ENCODE data around the gene TSC2. TPM values are rescaled to one million over a fixed set of nuclear protein-coding genes. Genes with fewer than 3 reads are reported as not detected.
A peak's percentile ranks its signal among the peaks of the same experiment; 100 is the strongest.

The TSC2 gene
- total and polyA plus RNA-seq, 9 of the 15 experiments (the other 6 are each of a cell fraction or from before 2014, with no cell fraction given) = 1.3 to 68.1 (median 16.6) TPM

DNA sequence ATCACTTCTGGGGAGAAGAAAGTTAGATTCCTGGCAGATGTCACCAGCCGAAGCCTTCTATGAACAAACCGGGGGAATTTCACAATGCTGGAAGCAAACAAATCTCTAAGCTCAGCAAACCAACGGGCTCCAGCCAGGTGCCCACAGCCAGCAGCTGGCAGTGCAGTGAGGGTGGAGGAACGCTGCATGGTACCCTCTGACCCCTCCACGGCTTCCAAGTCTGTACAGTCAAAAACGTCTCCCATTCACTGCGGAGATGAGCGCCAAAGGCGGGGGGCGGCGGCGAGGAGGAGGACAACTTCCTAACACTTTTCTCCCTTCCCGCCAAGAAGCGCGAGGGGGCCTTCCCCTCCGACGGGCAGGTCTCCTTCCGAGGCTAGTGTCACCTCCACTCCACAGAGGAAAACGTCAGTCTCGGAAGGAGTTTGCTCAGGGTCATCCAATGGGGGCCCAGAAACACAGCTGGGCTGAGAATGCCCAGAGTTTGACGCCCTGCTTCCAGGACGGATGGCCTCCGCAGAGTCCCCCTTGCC is 39.1 kb upstream of the TSC2 start (continued):
- 0 out of 2 replicates have a peak, but pooled peaks have one; percentile 50 for TF ChIP-seq ZNF431 (CRISPR knock-in tag; IDR thresholded peaks at IDR 0.05)
- no peak for TF ChIP-seq COPS2 (conservative IDR thresholded peaks at IDR 0.05)
- TF ChIP-seq ZNF778 (CRISPR knock-in tag; IDR thresholded peaks at IDR 0.05) = no peak
- TF ChIP-seq, protein P1, sequence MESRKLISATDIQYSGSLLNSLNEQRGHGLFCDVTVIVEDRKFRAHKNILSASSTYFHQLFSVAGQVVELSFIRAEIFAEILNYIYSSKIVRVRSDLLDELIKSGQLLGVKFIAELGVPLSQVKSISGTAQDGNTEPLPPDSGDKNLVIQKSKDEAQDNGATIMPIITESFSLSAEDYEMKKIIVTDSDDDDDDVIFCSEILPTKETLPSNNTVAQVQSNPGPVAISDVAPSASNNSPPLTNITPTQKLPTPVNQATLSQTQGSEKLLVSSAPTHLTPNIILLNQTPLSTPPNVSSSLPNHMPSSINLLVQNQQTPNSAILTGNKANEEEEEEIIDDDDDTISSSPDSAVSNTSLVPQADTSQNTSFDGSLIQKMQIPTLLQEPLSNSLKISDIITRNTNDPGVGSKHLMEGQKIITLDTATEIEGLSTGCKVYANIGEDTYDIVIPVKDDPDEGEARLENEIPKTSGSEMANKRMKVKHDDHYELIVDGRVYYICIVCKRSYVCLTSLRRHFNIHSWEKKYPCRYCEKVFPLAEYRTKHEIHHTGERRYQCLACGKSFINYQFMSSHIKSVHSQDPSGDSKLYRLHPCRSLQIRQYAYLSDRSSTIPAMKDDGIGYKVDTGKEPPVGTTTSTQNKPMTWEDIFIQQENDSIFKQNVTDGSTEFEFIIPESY (CRISPR knock-in tag; IDR thresholded peaks at IDR 0.05) = 0 out of 2 replicates have a peak, but pooled peaks have one; percentile 10
- no peak for TF ChIP-seq FOXA1 (IDR thresholded peaks at IDR 0.05; ENCODE audit: borderline replicate concordance)
- TF ChIP-seq, protein P2, sequence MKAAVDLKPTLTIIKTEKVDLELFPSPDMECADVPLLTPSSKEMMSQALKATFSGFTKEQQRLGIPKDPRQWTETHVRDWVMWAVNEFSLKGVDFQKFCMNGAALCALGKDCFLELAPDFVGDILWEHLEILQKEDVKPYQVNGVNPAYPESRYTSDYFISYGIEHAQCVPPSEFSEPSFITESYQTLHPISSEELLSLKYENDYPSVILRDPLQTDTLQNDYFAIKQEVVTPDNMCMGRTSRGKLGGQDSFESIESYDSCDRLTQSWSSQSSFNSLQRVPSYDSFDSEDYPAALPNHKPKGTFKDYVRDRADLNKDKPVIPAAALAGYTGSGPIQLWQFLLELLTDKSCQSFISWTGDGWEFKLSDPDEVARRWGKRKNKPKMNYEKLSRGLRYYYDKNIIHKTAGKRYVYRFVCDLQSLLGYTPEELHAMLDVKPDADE (conservative IDR thresholded peaks at IDR 0.05; ENCODE audit: control insufficient read depth, low read depth, low read length) = 0 out of 2 replicates have a peak, but pooled peaks have one; percentile 2
- TF ChIP-seq MTA2 (IDR thresholded peaks at IDR 0.05; ENCODE audit: low read depth) = no peak
- TF ChIP-seq RNF2 (IDR thresholded peaks at IDR 0.05) = peak; percentile 35; the same call in 1 of the 2 replicates
- TF ChIP-seq, protein P3, sequence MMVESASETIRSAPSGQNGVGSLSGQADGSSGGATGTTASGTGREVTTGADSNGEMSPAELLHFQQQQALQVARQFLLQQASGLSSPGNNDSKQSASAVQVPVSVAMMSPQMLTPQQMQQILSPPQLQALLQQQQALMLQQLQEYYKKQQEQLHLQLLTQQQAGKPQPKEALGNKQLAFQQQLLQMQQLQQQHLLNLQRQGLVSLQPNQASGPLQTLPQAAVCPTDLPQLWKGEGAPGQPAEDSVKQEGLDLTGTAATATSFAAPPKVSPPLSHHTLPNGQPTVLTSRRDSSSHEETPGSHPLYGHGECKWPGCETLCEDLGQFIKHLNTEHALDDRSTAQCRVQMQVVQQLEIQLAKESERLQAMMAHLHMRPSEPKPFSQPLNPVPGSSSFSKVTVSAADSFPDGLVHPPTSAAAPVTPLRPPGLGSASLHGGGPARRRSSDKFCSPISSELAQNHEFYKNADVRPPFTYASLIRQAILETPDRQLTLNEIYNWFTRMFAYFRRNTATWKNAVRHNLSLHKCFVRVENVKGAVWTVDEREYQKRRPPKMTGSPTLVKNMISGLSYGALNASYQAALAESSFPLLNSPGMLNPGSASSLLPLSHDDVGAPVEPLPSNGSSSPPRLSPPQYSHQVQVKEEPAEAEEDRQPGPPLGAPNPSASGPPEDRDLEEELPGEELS (CRISPR knock-in tag; IDR thresholded peaks at IDR 0.05; ENCODE audit: borderline replicate concordance) = 0 out of 2 replicates have a peak, but pooled peaks have one; percentile 56
- TF ChIP-seq, protein P4, sequence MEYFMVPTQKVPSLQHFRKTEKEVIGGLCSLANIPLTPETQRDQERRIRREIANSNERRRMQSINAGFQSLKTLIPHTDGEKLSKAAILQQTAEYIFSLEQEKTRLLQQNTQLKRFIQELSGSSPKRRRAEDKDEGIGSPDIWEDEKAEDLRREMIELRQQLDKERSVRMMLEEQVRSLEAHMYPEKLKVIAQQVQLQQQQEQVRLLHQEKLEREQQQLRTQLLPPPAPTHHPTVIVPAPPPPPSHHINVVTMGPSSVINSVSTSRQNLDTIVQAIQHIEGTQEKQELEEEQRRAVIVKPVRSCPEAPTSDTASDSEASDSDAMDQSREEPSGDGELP (CRISPR knock-in tag; IDR thresholded peaks at IDR 0.05; ENCODE audit: borderline replicate concordance) = peak; percentile 44; the same call in 1 of the 2 replicates
- TF ChIP-seq E2F3 (CRISPR knock-in tag; IDR thresholded peaks at IDR 0.05) = no peak
- TF ChIP-seq EP400 (IDR thresholded peaks at IDR 0.05) = 0 out of 2 replicates have a peak, but pooled peaks have one; percentile 6
- peak; percentile 19; the same call in 1 of the 2 replicates for TF ChIP-seq ZNF224 (CRISPR knock-in tag; IDR thresholded peaks at IDR 0.05)
- TF ChIP-seq SMARCE1 (IDR thresholded peaks at IDR 0.05) = 0 out of 2 replicates have a peak, but pooled peaks have one; percentile 11
- no peak for TF ChIP-seq CBX5 (IDR thresholded peaks at IDR 0.05; ENCODE audit: borderline replicate concordance, low read depth)
- TF ChIP-seq, protein P5, sequence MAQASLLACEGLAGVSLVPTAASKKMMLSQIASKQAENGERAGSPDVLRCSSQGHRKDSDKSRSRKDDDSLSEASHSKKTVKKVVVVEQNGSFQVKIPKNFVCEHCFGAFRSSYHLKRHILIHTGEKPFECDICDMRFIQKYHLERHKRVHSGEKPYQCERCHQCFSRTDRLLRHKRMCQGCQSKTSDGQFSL (CRISPR knock-in tag; IDR thresholded peaks at IDR 0.05) = no peak
- TF ChIP-seq, protein P5 (tag; IDR thresholded peaks at IDR 0.05) = no peak

Data from K562 (cell line).